AG08396 (cell line): Measurements from ENCODE around the gene RHOT1.

Experiments used
- DNase-seq: peaks from one replicate; pipeline ENCODE4 v3.0.0; 2012; ENCODE audit warnings: low spot score, mixed read lengths

The RHOT1 gene

GRCh38 chr17:32269377-32269776 lies 127.1 kb downstream of the RHOT1 start:
- no peak for DNase-seq

- DNase-seq: no peak
Measured at GRCh38 chr17:32271844-32272243, 129.5 kb downstream of the RHOT1 start.

GRCh38 chr17:32274101-32274500 lies 131.8 kb downstream of the RHOT1 start:
- DNase-seq: no peak

- no peak for DNase-seq
Measured at GRCh38 chr17:32274643-32275042, 132.3 kb downstream of the RHOT1 start.
